NOMO-1 treated with dmso at 0.1 percent for 144 hours (cell line): ENCODE measurements around the gene REN.

Experiments
- DNase-seq: peaks from one replicate; lab custom pipeline; 2025; ENCODE audit not compliant: unreplicated experiment; lab: John Stamatoyannopoulos, UW

REN gene

GRCh38 chr1:204166219-204166618 lies at the start of gene REN:
Gene REN, minus strand, starts transcription at chr1:204166337. Its CDS starts 44 bp downstream, at chr1:204166293.
- DNase-seq: no peak

DNA sequence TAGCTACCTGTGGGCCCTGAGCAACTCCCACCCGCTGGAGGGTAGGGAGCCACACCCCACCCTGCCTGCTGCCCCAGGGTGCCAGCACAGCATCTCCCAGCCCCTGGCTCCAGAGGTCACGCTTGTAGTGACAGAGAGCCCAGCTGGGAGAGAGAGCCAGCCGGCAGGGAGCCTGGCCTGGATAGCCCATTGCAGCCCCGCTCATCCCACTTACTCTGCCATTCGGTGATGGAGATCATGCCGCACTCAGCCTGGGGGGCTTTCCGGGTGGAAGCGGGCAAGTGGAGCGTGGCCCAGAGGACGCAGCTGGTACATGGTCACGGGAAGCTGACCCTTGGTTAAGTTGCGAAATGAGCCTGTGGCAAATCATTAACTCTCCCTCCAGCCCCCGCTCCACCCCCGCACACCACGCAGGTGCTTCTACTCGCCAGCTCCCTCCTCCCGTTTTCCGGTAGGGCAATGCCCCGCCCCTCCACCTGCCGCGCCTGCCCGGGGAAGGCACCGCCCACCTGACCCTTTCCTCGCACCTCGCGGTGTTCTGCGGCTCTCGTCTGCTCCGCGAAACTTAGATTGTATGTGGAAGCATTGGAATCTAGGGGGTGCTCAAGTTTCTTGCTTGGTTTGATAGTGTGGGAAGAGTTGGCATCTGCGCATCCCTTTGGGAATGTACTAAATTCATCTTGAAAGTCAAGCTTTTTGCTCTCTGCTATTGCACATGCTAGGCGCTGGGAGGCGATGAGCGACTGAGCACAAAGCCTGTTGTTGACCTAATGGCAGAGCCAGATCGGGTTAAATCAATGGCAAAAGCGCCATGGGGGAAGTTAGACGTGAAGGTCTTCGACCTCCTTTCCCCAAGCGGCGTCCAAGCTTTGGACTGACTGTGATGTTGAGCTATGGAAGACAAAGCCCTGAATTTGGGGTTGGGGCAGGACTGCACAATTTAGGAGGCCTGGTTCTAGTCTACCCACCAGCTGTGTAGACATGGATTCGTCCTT lies 47.8 kb upstream of the REN start, which contains the start of gene GOLT1A:
Gene GOLT1A (minus strand): TSS at position 321 of the 995 bp plus-strand sequence. CDS start 82 bp downstream, at position 239.
- peak; percentile 15 for DNase-seq

DNA sequence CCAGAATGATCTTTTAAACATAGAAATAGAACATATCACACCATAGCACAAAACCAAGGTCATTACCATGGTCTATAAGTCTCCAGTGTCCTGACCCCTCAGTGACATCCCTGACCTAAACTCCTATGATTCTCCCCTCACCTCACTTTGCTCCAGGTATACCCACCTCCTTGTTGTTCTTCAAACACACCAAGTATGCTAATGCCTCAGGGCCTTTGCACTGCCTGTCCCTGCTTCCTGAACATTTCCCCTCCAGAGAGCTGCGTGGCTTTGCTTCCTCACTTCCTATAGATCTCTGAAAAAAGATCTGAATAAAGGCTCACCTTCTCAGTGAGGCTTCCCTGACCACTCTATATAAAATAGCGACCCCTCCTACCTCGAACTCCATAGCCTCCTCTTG lies 46.6 kb upstream of the REN start:
- DNase-seq: no peak

- DNase-seq: no peak
These were observed 44.9 kb upstream of the REN start for GRCh38 chr1:204211046-204211445.

GRCh38 chr1:204207136-204207616 lies 41.0 kb upstream of the REN start:
- DNase-seq: peak; percentile 27

- no peak for DNase-seq
These were observed 40.0 kb upstream of the REN start for GRCh38 chr1:204206121-204206520.

- no peak for DNase-seq
These were observed 39.3 kb upstream of the REN start for GRCh38 chr1:204205486-204205885.

- DNase-seq: no peak
These were observed 38.8 kb upstream of the REN start for GRCh38 chr1:204204944-204205343.

GRCh38 chr1:204203206-204203767 lies 37.1 kb upstream of the REN start:
- DNase-seq: no peak

GRCh38 chr1:204202481-204202880 lies 36.3 kb upstream of the REN start:
- DNase-seq: no peak

DNA sequence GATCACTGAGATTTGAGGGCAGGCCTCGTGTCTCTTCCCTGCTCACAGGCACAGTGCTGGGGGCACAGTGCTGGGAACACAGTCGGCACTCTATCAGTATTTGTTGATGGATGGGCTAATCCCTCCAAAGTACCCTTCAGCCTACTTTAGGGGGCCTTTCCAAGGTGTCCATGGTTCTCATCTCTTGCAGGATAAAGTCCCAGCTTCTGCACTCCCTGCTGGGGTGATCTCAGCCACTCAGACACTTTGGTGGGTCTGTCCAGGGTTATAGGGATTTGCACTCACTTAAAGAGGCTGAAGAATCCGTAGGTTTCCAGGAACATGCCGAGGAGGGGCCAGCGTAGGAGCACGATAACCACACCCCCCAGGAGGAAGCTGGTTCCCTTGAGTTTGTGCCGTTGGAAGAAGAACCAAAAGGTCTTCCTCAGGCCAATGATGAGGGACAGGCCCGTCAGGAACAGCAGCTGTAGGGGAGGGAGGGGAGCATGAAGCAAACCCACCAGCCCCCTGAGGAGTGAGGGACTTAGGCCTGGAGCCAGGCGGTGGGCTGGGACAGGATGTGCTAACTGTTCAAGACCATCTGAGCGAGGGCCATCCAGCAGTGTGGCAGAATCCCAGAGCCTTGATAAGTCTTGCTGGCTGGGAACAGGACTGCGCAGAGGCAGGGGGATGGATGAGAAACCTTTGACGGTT lies 35.4 kb upstream of the REN start:
- no peak for DNase-seq

- DNase-seq: no peak
These were observed 33.4 kb upstream of the REN start for GRCh38 chr1:204199579-204199978.

GRCh38 chr1:204198348-204199340 lies 32.5 kb upstream of the REN start:
- no peak for DNase-seq

GRCh38 chr1:204197068-204197467 lies 30.9 kb upstream of the REN start:
- DNase-seq: no peak

- DNase-seq: no peak
These were observed 30.1 kb upstream of the REN start, which contains the start of gene KISS1 for GRCh38 chr1:204196068-204196795. Gene KISS1, minus strand, starts transcription at chr1:204196491. Its CDS starts 3,615 bp downstream, at chr1:204192876.

DNA sequence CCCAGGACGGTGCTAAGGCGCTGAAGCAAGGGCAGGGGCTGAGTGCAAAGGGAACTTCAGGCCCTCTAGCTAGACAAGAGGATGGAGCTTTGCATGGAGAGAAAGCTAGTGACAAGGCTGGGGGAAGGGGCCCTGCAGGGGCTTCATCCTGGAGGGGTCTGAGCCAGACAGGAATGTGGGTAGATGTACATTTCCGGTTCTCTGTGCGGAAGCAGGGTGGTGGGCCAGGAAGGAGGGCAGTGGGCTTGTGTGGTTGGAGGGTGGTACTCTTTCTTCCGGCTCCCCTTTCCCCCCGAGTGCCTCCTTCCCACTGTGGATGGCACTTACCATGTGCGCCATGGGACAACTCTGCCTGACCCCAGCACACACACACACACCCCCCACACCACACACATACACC lies 28.6 kb upstream of the REN start:
- DNase-seq: no peak

GRCh38 chr1:204194080-204194479 lies 27.9 kb upstream of the REN start:
- no peak for DNase-seq

DNA sequence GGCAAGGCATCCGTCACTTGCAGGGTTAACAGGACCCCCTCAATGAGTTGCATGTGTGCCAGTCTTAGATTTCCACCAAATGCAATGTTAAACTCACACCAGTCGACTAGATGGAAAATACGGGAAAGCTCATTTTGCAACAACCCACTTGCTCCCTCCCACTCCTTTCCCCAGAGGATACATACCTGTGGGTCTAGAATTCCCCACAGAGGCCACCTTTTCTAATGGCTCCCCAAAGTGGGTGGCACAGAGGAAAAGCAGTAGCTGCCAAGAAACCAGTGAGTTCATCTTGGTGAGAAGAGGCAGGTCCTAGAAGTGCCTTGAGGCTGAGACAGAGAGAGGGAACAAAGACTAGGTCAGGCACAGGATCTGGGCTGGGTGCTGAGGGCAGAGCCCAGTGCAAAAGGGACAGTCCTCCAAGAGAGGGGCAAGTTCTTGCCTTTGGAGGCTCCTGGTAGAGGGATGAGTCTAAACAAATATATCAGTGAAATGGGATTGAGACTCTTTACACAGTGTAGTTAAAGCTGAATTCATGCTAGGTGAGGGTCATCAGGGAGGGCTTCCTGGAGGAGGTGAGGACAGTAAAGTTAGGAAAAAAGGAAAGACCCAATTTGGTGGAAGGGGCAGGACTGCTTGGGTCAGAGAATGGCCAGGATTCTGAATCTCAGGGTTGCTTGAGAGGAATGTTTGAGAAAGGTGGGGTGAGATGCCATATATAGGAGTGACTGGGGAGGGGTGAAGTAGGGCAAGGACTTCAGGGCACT lies 26.6 kb upstream of the REN start:
- no peak for DNase-seq

GRCh38 chr1:204192046-204192445 lies 25.9 kb upstream of the REN start:
- no peak for DNase-seq
